ENCODE data around the gene OCRL. TPM values are rescaled to one million over a fixed set of nuclear protein-coding genes. Genes with fewer than 3 reads are reported as not detected.

Gene OCRL
- total and polyA plus RNA-seq, 2 of the 4 experiments (the other 2 are of a cell fraction) = 19.4 to 20.6 TPM

- 80% methylated on average over 1 of the region's 2 CpGs; no CpG with 5 or more reads in 1 of the 2 experiments for WGBS, 2 experiments (ENCODE audit: extremely low coverage in 2 of 2, insufficient read length in 1 of 2)
- Histone ChIP-seq H3K4me3 (ENCODE audit: insufficient read depth, low read depth, low read length) (no peak overlapping the region), H3K4me2 (ENCODE audit: low read depth, low read length) (no peak overlapping the region), H4K91ac (ENCODE audit: insufficient read depth, low read depth, low read length) (no peak overlapping the region), H3K36me3 (ENCODE audit: control insufficient read depth, insufficient read depth, low read length) (peaks cover 8% of the 10 kb centered on the region; the same call in 1 of the 2 replicates), H3K14ac (replicated peaks; ENCODE audit: low read depth, low read length) (no peak overlapping the region), H3K9ac (ENCODE audit: low read depth, low read length) (no peak overlapping the region), H3K27me3 (ENCODE audit: control insufficient read depth, insufficient read depth, low read length) (no peaks in the 10 kb centered on the region; the same call in 1 of the 2 replicates), H3K56ac (ENCODE audit: extremely low read depth, insufficient read depth, low read length) (no peak overlapping the region), H3K18ac (ENCODE audit: low read depth, low read length) (no peak overlapping the region), H4K20me1 (ENCODE audit: insufficient read depth, low read length) (no peaks in the 10 kb centered on the region), H2BK15ac (ENCODE audit: low read depth, low read length) (no peak overlapping the region), H4K5ac (ENCODE audit: low read depth, low read length) (no peak overlapping the region), H2AFZ (replicated peaks; ENCODE audit: low read length, poor library complexity) (no peak overlapping the region), H2BK120ac (ENCODE audit: low read depth, low read length) (no peak overlapping the region), H3K9me3 (ENCODE audit: control insufficient read depth, insufficient read depth, low read length) (no peaks in the 10 kb centered on the region), H3K27ac (ENCODE audit: insufficient read depth, low read length) (no peak overlapping the region), H3K79me1 (ENCODE audit: low read depth in 1 of 2, low read length in 2 of 2) (no peaks in the 10 kb centered on the region; a peak in 1 of 4 replicates), H3K4ac (ENCODE audit: low read depth, low read length) (no peak overlapping the region), H2BK20ac (ENCODE audit: low read depth, low read length) (no peak overlapping the region), H3K9me1 (ENCODE audit: insufficient read depth, low read length) (no peaks in the 10 kb centered on the region), H2BK5ac (ENCODE audit: low read depth, low read length, poor library complexity, severe bottlenecking) (no peak overlapping the region), H2AK5ac (ENCODE audit: low read depth, low read length) (no peak overlapping the region), H3K23ac (ENCODE audit: low read depth, low read length) (no peak overlapping the region), H4K8ac (ENCODE audit: low read depth in 2 of 2, low read length in 2 of 2) (no peak overlapping the region), H3K4me1 (ENCODE audit: control insufficient read depth, insufficient read depth, low read length) (no peaks in the 10 kb centered on the region), H2AK9ac (replicated peaks; ENCODE audit: low read depth, low read length, poor library complexity) (no peak overlapping the region)
- intact Hi-C loops (cut with micrococcal nuclease) (no loop called here), in situ Hi-C loops (cut with MboI; ENCODE audit: low sequenced_read_pairs) (no loop called here), dilution Hi-C loops (cut with HindIII; ENCODE audit: low sequenced_read_pairs, unreplicated experiment) (no loop called here)
- no peak for ATAC-seq (ENCODE audit: low read depth)
- POLR2A ChIA-PET (ENCODE audit: unreplicated experiment) = no interaction called here
- DNase-seq = no peak
- CTCF ChIA-PET = interaction anchor here (0.7 to 1.2 kb wide), 2 partner anchors 13 to 316 kb away, joined by 3 to 4 read pairs; no protein-coding TSS in a partner anchor
- BruUV-seq (replicated peaks) = no TSS peak
- TF ChIP-seq USF2 (IDR thresholded peaks at IDR 0.05; ENCODE audit: low read depth, low read length) (no peak), SMC3 (IDR thresholded peaks at IDR 0.05; ENCODE audit: low read depth, low read length) (no peak), RAD21 (IDR thresholded peaks at IDR 0.05; ENCODE audit: low read length) (no peak), MAFK (IDR thresholded peaks at IDR 0.05; ENCODE audit: low read depth, low read length) (no peak), FOS (IDR thresholded peaks at IDR 0.05; ENCODE audit: low read depth, low read length) (no peak), RCOR1 (IDR thresholded peaks at IDR 0.05; ENCODE audit: insufficient replicate concordance, low read length) (no peak), ELK1 (IDR thresholded peaks at IDR 0.05; ENCODE audit: borderline replicate concordance, low read depth, low read length) (no peak), CEBPB (IDR thresholded peaks at IDR 0.05; ENCODE audit: low read depth, low read length) (no peak), MAZ (IDR thresholded peaks at IDR 0.05; ENCODE audit: borderline replicate concordance, low read depth, low read length) (no peak)
These were observed 32.4 kb downstream of the OCRL start for GRCh38 chrX:129572422-129572821.

All from IMR-90 (cell line).